Ishikawa (cell line): ENCODE measurements around the gene LGALS9C.
A peak's percentile ranks its signal among the peaks of the same experiment; 100 is the strongest.
"Not testable (repeated sequence)": the region's sequence is repeated elsewhere in the genome, so short reads cannot be mapped to it uniquely, and the experiment has no call there.

Experiments used
- EP300 ChIP-seq: IDR thresholded peaks from 2 replicates; pipeline ENCODE4 v1.6.1; 2012; ENCODE audit warnings: borderline replicate concordance
- MAX ChIP-seq: IDR thresholded peaks from 2 replicates; pipeline ENCODE4 v1.6.1; 2012
- REST ChIP-seq: IDR thresholded peaks from 2 replicates; pipeline ENCODE4 v1.6.1; 2012; ENCODE audit warnings: low read depth, mild to moderate bottlenecking
- TAF1 ChIP-seq: IDR thresholded peaks from 2 replicates; pipeline ENCODE4 v1.6.1; 2012; ENCODE audit warnings: low read depth, mild to moderate bottlenecking
- TEAD4 ChIP-seq: IDR thresholded peaks from 2 replicates; pipeline ENCODE4 v1.6.1; 2012
- YY1 ChIP-seq: IDR thresholded peaks from 2 replicates; pipeline ENCODE4 v1.6.1; 2012; ENCODE audit warnings: low read depth

- not testable (repeated sequence) for TF ChIP-seq YY1, TAF1, TEAD4, MAX, EP300
- peak; percentile 64 for TF ChIP-seq REST
Measured at GRCh38 chr17:18503221-18503620, 26.6 kb downstream of the LGALS9C start.
